Parathyroid adenoma (tissue), 2 donors: ENCODE measurements around the gene ABTB1.

ENCODE experiments used
- H2AFZ ChIP-seq: fragments of 300-600 bp; sonication (generic); one replicate; pipeline ENCODE4 v1.7.0; 2017; ENCODE audit warnings: antibody characterized with exemption, mild to moderate bottlenecking
- H3K27ac ChIP-seq: fragments of 300-600 bp; sonication (generic); one replicate; pipeline ENCODE4 v1.7.0; 2017
- H3K27me3 ChIP-seq: fragments of 300-600 bp; sonication (generic); one replicate; pipeline ENCODE4 v1.7.0; 2017; ENCODE audit warnings: low read length; ENCODE audit not compliant: control insufficient read depth, insufficient read depth
- H3K36me3 ChIP-seq: fragments of 300-600 bp; sonication (generic); one replicate; pipeline ENCODE4 v1.7.0; 2017; ENCODE audit warnings: low read length; ENCODE audit not compliant: control insufficient read depth, insufficient read depth
- H3K4me1 ChIP-seq: fragments of 300-600 bp; sonication (generic); one replicate; pipeline ENCODE4 v1.7.0; 2017; ENCODE audit warnings: control low read depth
- H3K4me2 ChIP-seq: fragments of 300-600 bp; sonication (generic); one replicate; pipeline ENCODE4 v1.7.0; 2017; ENCODE audit warnings: low read length
- H3K4me3 ChIP-seq: fragments of 300-600 bp; sonication (generic); one replicate; pipeline ENCODE4 v1.7.0; 2017; ENCODE audit warnings: low read depth, low read length
- H3K79me2 ChIP-seq: fragments of 300-600 bp; sonication (generic); one replicate; pipeline ENCODE4 v1.7.0; 2017; ENCODE audit warnings: control low read depth
- H3K9ac ChIP-seq: fragments of 300-600 bp; sonication (generic); one replicate; pipeline ENCODE4 v1.7.0; 2017; ENCODE audit warnings: mild to moderate bottlenecking
- H3K9me3 ChIP-seq: fragments of 300-600 bp; sonication (generic); one replicate; pipeline ENCODE4 v1.7.0; 2017; ENCODE audit warnings: low read length; ENCODE audit not compliant: control insufficient read depth
- TF ChIP-seq, protein P1 (sequence below): fragments of 300-600 bp; sonication (generic); IDR thresholded peaks from one replicate; pipeline ENCODE4 v1.7.0; 2017; ENCODE audit warnings: antibody characterized with exemption, mild to moderate bottlenecking
- donor health status: primary hyperparathyroidism.

Gene ABTB1

DNA sequence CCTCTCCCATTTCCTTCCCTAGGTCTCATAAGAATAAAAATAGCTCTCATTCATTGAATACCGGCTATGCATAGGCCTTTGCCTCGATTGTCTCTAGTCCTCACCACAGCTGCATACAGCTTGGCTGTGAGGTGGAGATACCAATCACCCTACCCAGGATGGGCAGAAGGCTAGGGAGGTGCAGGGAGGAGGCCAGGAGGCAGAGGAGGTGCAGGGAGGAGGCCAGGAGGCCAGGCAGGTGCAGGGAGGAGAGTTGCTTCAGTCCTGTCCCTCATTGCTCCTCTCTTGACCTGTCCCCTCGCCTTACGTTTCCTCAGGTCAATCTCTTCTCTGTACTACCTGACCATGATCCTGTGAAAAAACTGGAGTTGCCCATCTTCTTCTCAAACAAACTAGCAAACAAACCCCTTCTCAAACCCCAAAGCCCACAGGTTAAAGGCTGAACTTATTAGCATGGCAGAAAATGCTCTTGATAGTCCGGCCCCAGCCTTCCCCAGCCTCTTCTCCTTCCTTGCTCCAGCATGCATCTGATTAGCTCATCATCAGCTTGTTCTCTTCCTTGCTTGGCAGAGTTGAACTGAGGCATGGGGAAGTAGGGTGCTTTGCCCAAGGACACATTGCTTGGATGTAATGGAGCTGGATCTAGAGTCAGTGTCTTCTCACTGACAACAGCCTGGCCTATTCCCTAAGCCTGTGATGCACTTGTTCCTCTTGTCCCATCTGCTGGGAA lies 27.9 kb upstream of the ABTB1 start:
- H3K27ac ChIP-seq, result no peak overlapping the region
- TF ChIP-seq, protein P1, sequence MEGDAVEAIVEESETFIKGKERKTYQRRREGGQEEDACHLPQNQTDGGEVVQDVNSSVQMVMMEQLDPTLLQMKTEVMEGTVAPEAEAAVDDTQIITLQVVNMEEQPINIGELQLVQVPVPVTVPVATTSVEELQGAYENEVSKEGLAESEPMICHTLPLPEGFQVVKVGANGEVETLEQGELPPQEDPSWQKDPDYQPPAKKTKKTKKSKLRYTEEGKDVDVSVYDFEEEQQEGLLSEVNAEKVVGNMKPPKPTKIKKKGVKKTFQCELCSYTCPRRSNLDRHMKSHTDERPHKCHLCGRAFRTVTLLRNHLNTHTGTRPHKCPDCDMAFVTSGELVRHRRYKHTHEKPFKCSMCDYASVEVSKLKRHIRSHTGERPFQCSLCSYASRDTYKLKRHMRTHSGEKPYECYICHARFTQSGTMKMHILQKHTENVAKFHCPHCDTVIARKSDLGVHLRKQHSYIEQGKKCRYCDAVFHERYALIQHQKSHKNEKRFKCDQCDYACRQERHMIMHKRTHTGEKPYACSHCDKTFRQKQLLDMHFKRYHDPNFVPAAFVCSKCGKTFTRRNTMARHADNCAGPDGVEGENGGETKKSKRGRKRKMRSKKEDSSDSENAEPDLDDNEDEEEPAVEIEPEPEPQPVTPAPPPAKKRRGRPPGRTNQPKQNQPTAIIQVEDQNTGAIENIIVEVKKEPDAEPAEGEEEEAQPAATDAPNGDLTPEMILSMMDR, result no peak
- no peaks in the 10 kb centered on the region for H3K27me3 ChIP-seq
- no peaks in the 10 kb centered on the region for H3K79me2 ChIP-seq
- H3K9me3 ChIP-seq, result no peaks in the 10 kb centered on the region
- no peak overlapping the region for H3K9ac ChIP-seq
- H2AFZ ChIP-seq, result no peak overlapping the region
- no peak overlapping the region for H3K4me3 ChIP-seq
- no peaks in the 10 kb centered on the region for H3K36me3 ChIP-seq
- no peak overlapping the region for H3K4me2 ChIP-seq
- H3K4me1 ChIP-seq, result no peaks in the 10 kb centered on the region

DNA sequence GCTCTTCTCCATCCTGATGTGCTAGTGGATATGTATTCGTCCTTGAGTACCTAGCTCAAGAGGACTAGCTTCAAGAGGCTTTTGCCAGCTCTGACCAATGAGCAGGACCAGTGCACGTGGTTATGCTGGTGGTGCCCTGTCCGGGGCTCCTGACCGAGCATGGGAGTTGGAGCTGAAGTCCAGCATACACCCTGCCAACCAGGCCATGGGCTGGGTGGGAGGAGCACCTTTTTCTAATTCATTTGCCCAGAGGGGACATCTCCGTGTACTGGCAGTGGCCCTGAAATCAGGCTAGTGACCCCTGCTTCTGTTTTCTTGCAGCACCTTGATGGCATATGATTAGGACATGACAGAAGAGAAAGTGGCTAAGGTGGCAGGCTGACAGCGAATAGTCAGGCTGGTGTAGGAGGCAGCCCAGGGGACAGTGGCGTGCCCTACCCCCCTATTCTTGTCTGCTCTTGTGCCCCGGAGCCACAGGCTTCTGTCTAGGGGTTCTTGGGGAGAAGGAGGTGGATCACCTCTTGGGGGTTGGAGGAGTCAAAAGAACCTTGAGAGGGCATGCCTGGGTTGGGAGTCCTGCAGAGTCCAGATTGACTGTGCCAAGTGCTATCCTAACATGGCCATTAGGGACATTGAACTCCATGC lies 27.3 kb upstream of the ABTB1 start:
- TF ChIP-seq, protein P1, result no peak
- Histone ChIP-seq H3K4me3 (no peak overlapping the region), H3K4me2 (no peak overlapping the region), H3K9ac (no peak overlapping the region), H2AFZ (no peak overlapping the region), H3K27ac (no peak overlapping the region), H3K4me1 (no peaks in the 10 kb centered on the region), H3K27me3 (no peaks in the 10 kb centered on the region), H3K36me3 (no peaks in the 10 kb centered on the region), H3K9me3 (no peaks in the 10 kb centered on the region), H3K79me2 (no peaks in the 10 kb centered on the region)

DNA sequence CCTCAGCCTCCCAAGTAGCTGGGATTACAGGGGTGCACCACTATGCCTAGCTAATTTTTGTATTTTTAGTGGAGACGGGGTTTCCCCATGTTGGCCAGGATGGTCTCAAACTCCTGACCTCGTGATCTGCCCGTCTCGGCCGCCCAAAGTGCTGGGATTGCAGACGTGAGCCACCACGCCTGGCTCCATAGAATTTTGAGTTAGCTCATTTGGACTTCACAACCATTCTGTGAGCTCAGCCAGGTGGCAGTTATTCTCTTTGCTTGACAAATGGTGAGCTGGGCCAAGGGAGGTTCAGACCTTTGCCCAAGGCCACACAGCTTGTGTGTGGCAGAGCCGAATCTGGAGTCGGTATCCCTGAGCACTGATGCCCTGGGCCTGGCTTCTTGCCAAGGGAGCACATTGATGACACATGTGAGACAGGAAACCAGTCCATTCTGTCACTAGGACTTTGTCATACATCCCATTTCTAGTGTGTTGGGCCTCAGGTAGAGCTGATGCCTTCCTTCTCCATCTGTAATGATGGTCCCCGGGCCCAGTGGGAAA lies 26.2 kb upstream of the ABTB1 start:
- Histone ChIP-seq H3K27me3 (no peaks in the 10 kb centered on the region), H3K4me2 (no peak overlapping the region), H3K9ac (no peak overlapping the region), H3K36me3 (no peaks in the 10 kb centered on the region), H3K4me3 (no peak overlapping the region), H3K9me3 (no peaks in the 10 kb centered on the region), H3K4me1 (no peaks in the 10 kb centered on the region), H3K27ac (no peak overlapping the region), H2AFZ (no peak overlapping the region), H3K79me2 (no peaks in the 10 kb centered on the region)
- TF ChIP-seq, protein P1, result no peak

DNA sequence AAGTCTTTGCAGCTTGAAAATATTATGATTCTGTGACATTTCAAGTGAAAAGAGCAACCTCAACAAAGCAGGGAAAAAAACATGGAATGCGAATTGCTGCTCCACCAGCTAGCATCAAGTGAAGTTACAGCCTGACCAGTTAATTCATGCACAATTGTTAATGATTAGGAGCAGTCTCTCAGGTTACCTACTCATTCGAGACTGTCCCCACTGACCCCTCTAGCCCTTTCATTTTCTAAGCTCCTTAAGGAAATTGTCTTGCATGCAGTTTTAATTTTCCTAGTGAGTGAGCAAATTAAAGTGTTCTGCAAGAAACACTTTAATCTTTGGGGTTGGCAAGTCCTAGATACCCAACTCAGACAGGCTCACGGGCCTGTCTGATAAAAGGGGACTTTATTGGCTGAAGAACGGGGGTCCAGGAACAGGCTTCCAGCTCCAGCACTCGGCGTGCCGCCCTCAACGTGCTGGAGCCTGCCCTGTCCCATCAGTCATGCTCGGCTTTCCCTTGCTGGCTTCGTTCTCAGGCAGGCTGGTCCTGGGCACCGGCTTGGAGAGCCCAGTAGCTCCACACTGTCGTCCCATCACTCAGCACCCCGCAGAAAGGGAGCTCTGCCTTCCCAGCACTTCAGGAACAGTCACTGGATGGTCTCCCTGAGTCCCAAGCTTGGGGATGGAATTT lies 25.4 kb upstream of the ABTB1 start:
- no peak overlapping the region for H3K27ac ChIP-seq

More for the DNA sequence above, 25.4 kb upstream of the ABTB1 start:
- H3K4me3 ChIP-seq, result no peak overlapping the region
- H2AFZ ChIP-seq, result no peak overlapping the region
- H3K36me3 ChIP-seq, result no peaks in the 10 kb centered on the region
- no peak overlapping the region for H3K4me2 ChIP-seq
- H3K79me2 ChIP-seq, result no peaks in the 10 kb centered on the region
- no peaks in the 10 kb centered on the region for H3K27me3 ChIP-seq
- no peak overlapping the region for H3K9ac ChIP-seq
- H3K9me3 ChIP-seq, result no peaks in the 10 kb centered on the region
- TF ChIP-seq, protein P1, result no peak
- no peaks in the 10 kb centered on the region for H3K4me1 ChIP-seq
